HepG2 (cell line): Measurements from ENCODE around the gene CEP55.

Experiments
- CTCF ChIP-seq: sonication (generic); formaldehyde crosslinking; IDR thresholded peaks from 2 replicates; pipeline ENCODE4 v1.5.0; 2020; ENCODE audit warnings: mild to moderate bottlenecking, missing genetic modification reagents, moderate library complexity
- DMAP1 ChIP-seq: IDR thresholded peaks from 2 replicates; pipeline ENCODE4 v1.6.1; 2016
- FOXA1 ChIP-seq, 2 experiments: fragments of 450-650 bp in 1 of 2; sonication (generic) in 1 of 2; formaldehyde crosslinking in 1 of 2; IDR thresholded peaks; 2 replicates each; pipeline versions ENCODE4 v1.4.0 to v1.6.1; 2016 to 2020; ENCODE audit warnings: missing genetic modification reagents in 1 of 2
- IRF2 ChIP-seq: IDR thresholded peaks from 2 replicates; pipeline ENCODE4 v1.6.1; 2018; ENCODE audit warnings: missing genetic modification reagents, missing compliant biosample characterization
- MAFK ChIP-seq, 2 experiments: IDR thresholded peaks in 1 of 2; conservative IDR thresholded peaks in 1 of 2; 2 replicates each; pipeline ENCODE4 v1.6.1; 2011; ENCODE audit warnings: improper control_type of control experiment in 2 of 2, low read length in 2 of 2
- NFE2L1 ChIP-seq: sonication (generic); formaldehyde crosslinking; IDR thresholded peaks from 2 replicates; pipeline ENCODE4 v1.4.0; 2020; ENCODE audit warnings: missing genetic modification reagents, mild to moderate bottlenecking, borderline replicate concordance
- POLR2A ChIP-seq, 2 experiments: IDR thresholded peaks; 2 replicates each; pipeline ENCODE4 v1.6.1; 2011; ENCODE audit warnings: low read depth in 2 of 2, low read length in 2 of 2, mild to moderate bottlenecking in 1 of 2, moderate library complexity in 1 of 2; ENCODE audit not compliant: insufficient read depth in 1 of 2
- TSC22D2 ChIP-seq: sonication (generic); formaldehyde crosslinking; IDR thresholded peaks from 2 replicates; pipeline ENCODE4 v1.5.1; 2020; ENCODE audit warnings: missing genetic modification reagents, mild to moderate bottlenecking, borderline replicate concordance
- ZNF18 ChIP-seq: sonication (generic); formaldehyde crosslinking; IDR thresholded peaks from 2 replicates; pipeline ENCODE4 v1.8.0; 2022; ENCODE audit warnings: mild to moderate bottlenecking, missing genetic modification reagents; ENCODE audit not compliant: insufficient replicate concordance
- ZSCAN29 ChIP-seq: sonication (generic); formaldehyde crosslinking; conservative IDR thresholded peaks from 2 replicates; pipeline ENCODE4 v1.4.0; 2020; ENCODE audit warnings: mild to moderate bottlenecking, missing genetic modification reagents

GRCh38 chr10:93447019-93447418, 49.4 kb upstream of the CEP55 start:
- TF ChIP-seq POLR2A (IDR thresholded peaks at IDR 0.05; ENCODE audit: insufficient read depth in 1 of 2, low read depth in 2 of 2, low read length in 2 of 2) (no peak), FOXA1 (IDR thresholded peaks at IDR 0.05) (no peak), FOXA1 (CRISPR knock-in tag; IDR thresholded peaks at IDR 0.05) (no peak), DMAP1 (CRISPR knock-in tag) (no peak), ZNF18 (CRISPR knock-in tag) (no peak), NFE2L1 (no peak), TSC22D2 (CRISPR knock-in tag) (no peak), IRF2 (CRISPR knock-in tag) (no peak), CTCF (no peak), ZSCAN29 (CRISPR knock-in tag) (no peak), MAFK (conservative IDR thresholded peaks at IDR 0.05 in 1 of 2, IDR thresholded peaks at IDR 0.05 in 1 of 2; ENCODE audit: low read length in 2 of 2) (no peak)
